ENCODE results near the gene PRR23A. TPM values are rescaled to one million over a fixed set of nuclear protein-coding genes. Genes with fewer than 3 reads are reported as not detected.

Gene PRR23A
- total and polyA plus RNA-seq, 2 of the 8 experiments (the other 6 are each of a cell fraction or from before 2014, with no cell fraction given) = not detected

GRCh38 chr3:139020868-139021234 lies 14.8 kb upstream of the PRR23A start, which contains the start of gene PRR23B (continued):
- TF ChIP-seq CTBP2 (IDR thresholded peaks at IDR 0.05; ENCODE audit: borderline replicate concordance, insufficient read depth, insufficient read length, low read length) = no peak
- TF ChIP-seq, protein P1, sequence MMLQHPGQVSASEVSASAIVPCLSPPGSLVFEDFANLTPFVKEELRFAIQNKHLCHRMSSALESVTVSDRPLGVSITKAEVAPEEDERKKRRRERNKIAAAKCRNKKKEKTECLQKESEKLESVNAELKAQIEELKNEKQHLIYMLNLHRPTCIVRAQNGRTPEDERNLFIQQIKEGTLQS (IDR thresholded peaks at IDR 0.05; ENCODE audit: insufficient read depth, low read depth, low read length) = no peak

Measured in H1 (cell line).